Stimulated activated naive CD8-positive, alpha-beta T cell treated with anti-CD3 and anti-CD28 coated beads, Interleukin-15, Interleukin-2, amounts not matched to agents 100 ng/mL and 50 ng/mL, for 24 hours (primary cell): ENCODE results near the gene BANF2.

Source experiments
- H3K27ac Mint-ChIP-seq: one replicate; pipeline ENCODE4 v1.8.0; 2021; ENCODE audit warnings: mild to moderate bottlenecking, mixed read lengths
- H3K27me3 Mint-ChIP-seq: one replicate; pipeline ENCODE4 v1.8.0; 2021; ENCODE audit warnings: mixed read lengths
- H3K36me3 Mint-ChIP-seq: one replicate; pipeline ENCODE4 v1.8.0; 2021; ENCODE audit warnings: low read depth, mixed read lengths
- H3K4me1 Mint-ChIP-seq: one replicate; pipeline ENCODE4 v1.8.0; 2021; ENCODE audit warnings: low read depth, mixed read lengths
- H3K4me3 Mint-ChIP-seq: one replicate; pipeline ENCODE4 v1.8.0; 2021; ENCODE audit warnings: mild to moderate bottlenecking, mixed read lengths
- H3K9me3 Mint-ChIP-seq: one replicate; pipeline ENCODE4 v1.8.0; 2021; ENCODE audit warnings: mixed read lengths

Gene BANF2

DNA sequence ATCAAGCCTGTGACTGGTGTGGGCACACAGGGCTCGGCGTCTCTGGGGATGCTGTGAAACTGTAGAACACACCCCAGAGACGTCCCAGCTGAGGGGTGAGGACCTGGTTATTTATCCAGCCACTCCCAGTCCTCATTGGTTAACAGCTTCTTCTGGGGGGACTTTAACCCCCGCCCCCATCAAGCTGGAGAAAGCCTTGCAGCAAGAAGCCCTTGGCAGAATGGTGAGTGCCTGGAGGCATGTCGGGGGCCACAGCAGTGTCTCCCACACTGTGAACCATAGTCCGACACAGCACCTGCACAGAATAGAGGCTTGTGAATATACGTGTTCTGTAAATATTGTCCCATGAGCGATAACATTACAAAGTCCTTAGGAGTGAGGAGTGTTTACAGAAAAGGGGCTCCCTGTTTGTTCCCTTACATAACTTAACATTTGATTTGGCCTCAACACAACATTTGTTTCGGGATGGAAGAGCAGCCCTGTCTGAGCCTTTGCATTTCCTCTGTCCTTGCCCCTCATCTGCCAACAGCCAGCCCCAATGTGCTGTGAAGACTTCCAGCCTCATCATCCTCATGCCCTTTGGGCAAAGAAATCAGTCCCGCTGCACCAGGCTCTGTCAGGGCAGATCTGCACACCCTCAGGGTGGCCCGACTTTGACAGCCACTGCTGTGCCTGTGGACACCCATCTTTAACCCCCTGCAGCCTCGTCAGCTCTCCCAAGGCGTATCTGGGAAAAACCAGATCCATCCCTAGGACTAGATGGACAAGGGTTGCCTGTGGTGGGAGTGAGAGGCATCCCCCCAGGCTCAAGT, 15.5 kb upstream of the BANF2 start:
- Mint-ChIP-seq H3K27me3 (peaks cover 36% of the 10 kb centered on the region), H3K4me3 (no peak overlapping the region), H3K27ac (no peak overlapping the region), H3K36me3 (peaks cover 6% of the 10 kb centered on the region), H3K9me3 (no peaks in the 10 kb centered on the region), H3K4me1 (peaks cover 17% of the 10 kb centered on the region)

DNA sequence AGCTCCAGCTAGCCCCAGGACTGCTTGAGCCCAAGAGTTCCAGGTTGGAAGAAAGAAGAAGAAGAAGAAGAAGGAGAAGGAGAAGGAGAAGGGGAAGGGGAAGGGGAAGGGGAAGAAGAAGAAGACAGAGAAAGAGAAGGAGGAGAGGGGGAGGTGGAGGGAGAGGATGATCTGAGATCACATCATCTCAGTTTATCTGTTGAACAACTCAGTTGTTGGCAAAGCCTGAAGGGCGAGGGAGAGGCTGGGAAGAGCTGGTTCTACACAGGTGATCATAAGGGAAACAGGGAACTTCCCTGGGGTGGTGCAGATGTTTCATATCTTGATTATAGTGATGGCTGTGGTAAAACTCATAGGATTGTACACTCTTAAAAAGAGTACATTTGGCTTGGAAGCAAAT, 14.6 kb upstream of the BANF2 start:
- Mint-ChIP-seq H3K4me1 (peaks cover 8% of the 10 kb centered on the region), H3K36me3 (no peaks in the 10 kb centered on the region), H3K27me3 (peaks cover 36% of the 10 kb centered on the region), H3K4me3 (no peak overlapping the region), H3K27ac (no peak overlapping the region), H3K9me3 (peaks cover 1% of the 10 kb centered on the region)

DNA sequence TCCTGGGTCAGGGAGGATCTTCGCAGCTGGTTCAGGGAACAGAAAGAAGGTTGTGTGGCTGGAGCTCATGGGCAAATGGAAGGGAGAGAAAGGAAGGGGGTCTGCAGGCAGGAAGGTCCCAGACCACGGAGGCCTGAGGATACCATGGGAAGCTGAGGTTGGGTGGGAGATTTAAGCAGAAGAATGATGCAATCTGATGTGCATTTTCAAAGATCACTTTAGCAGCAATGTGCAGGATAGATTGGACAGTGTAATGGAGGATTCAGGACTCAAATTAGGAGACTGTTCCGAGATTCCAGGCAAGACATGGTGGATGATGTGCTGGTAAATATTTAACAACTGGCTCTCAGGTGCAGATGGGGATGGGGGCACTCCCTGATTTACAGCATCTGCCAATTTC, 12.0 kb upstream of the BANF2 start:
- Mint-ChIP-seq H3K9me3 (peaks cover 5% of the 10 kb centered on the region), H3K4me3 (no peak overlapping the region), H3K36me3 (no peaks in the 10 kb centered on the region), H3K27ac (no peak overlapping the region), H3K27me3 (peaks cover 48% of the 10 kb centered on the region), H3K4me1 (peaks cover 2% of the 10 kb centered on the region)

DNA sequence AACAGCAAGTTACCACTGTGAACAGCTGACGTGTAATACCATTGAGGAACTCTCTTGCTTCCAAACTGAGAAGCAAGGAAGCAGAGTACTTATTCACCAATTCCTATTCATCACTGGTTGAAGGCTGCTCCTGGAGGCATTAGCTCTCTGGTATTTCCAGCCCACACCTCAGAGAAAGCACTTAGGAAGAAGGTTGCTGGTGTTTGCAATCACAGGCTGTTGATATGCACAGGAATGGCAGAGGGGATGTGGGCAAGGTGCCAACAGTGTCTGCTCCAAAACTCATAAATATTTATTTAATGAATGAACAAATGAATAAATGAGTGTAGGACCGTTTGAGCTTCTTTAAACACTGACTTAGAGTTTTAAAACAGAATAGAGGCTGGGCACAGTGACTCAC, 10.8 kb upstream of the BANF2 start:
- Mint-ChIP-seq H3K9me3 (peaks cover 5% of the 10 kb centered on the region), H3K4me1 (no peaks in the 10 kb centered on the region), H3K4me3 (no peak overlapping the region), H3K36me3 (no peaks in the 10 kb centered on the region), H3K27me3 (peaks cover 44% of the 10 kb centered on the region), H3K27ac (no peak overlapping the region)

DNA sequence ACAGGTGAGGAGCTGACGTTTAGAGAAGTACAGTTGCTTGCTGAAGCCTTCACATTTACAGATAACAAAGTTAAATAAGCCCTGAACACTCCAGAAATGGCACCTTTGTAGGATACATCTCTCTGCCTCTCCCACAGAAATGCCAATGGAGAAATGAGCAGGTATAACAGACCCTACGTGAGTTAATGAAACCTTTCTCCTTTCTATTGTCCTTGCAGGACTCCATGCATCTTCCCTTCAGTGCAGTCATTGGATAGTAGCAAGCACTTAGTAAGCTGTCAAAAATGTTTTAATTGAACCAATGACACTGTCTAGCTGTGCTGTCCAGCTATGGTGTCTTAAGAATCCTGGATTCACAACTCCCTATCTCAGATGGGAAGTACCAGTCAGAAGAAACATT, 9.6 kb upstream of the BANF2 start:
- no peak overlapping the region for H3K4me3 Mint-ChIP-seq
- H3K36me3 Mint-ChIP-seq, result no peaks in the 10 kb centered on the region
- H3K27me3 Mint-ChIP-seq, result peaks cover 40% of the 10 kb centered on the region

DNA sequence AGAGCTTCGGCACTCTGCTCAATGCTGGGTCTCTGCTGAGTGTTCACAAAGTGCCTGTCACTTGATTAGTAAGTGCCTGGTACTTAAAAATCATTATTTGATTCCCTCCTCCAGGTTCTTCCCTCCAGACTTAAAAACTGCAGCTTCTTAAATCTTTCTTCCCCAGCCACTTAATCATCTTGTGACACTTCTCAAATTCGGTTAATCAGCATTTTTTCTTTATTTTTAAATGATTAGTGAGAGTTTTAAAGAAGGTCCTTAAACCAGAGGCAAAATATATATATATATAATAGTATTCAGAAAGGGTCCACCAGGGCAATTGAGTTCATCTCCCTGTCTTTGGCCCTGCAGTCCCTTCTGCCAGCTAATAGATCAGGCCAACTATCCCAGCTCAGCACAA, 8.0 kb upstream of the BANF2 start:
- H3K4me3 Mint-ChIP-seq, result no peak overlapping the region
- peaks cover 30% of the 10 kb centered on the region for H3K27me3 Mint-ChIP-seq
- H3K4me1 Mint-ChIP-seq, result no peaks in the 10 kb centered on the region
- no peak overlapping the region for H3K27ac Mint-ChIP-seq
- H3K36me3 Mint-ChIP-seq, result no peaks in the 10 kb centered on the region
- peaks cover 8% of the 10 kb centered on the region for H3K9me3 Mint-ChIP-seq

More for the DNA sequence above, 9.6 kb upstream of the BANF2 start:
- no peaks in the 10 kb centered on the region for H3K4me1 Mint-ChIP-seq
- H3K27ac Mint-ChIP-seq, result no peak overlapping the region
- H3K9me3 Mint-ChIP-seq, result peaks cover 5% of the 10 kb centered on the region

DNA sequence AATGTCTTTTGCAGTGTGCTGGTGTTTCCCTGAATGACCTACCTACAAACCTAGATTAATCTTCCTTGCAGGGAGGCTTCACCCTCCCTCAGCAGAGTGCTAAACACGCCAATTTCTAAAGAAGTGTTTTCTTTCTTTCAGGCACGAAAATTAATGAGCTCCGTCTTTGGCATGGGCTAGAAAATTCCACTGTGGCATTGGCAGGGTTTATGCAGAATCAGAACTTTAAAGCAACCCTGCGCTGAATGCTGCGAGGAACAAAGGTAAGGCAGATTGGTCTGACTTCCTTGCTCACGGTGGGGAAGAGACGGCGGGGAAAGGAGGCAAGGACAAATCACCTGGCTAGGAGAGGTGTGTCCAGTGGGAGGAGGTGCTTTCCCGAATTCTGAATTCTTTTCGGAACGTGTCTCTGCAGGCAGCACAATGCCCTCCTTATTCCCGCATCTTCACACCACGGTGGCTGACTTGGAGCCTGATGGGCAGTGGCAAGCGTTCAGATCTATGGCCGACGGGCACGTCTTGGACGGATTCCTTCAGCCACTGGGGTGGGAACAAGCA, 6.2 kb upstream of the BANF2 start:
- H3K4me3 Mint-ChIP-seq, result no peak overlapping the region
- H3K4me1 Mint-ChIP-seq, result no peaks in the 10 kb centered on the region
- peaks cover 15% of the 10 kb centered on the region for H3K27me3 Mint-ChIP-seq
- H3K27ac Mint-ChIP-seq, result no peak overlapping the region
- H3K9me3 Mint-ChIP-seq, result peaks cover 10% of the 10 kb centered on the region
- no peaks in the 10 kb centered on the region for H3K36me3 Mint-ChIP-seq

DNA sequence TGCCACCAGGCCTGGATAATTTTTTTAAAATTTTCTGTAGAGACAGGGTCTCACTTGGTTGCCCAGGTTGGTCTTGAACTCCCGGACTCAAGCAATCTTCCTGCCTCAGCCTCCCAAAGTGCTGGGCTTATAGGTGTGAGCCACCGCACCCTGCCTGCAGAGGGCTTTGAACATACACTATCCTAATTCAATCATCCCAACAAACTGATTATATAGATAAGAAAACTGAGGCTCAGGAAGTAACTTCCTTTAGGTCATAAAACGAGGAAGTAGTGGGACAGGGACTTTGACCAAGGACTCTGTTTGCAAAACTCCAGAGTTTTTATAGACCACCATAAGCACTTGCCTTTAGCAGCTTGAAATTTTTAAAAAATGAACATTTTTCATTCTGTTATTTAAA, 5.0 kb upstream of the BANF2 start:
- no peak overlapping the region for H3K4me3 Mint-ChIP-seq

DNA sequence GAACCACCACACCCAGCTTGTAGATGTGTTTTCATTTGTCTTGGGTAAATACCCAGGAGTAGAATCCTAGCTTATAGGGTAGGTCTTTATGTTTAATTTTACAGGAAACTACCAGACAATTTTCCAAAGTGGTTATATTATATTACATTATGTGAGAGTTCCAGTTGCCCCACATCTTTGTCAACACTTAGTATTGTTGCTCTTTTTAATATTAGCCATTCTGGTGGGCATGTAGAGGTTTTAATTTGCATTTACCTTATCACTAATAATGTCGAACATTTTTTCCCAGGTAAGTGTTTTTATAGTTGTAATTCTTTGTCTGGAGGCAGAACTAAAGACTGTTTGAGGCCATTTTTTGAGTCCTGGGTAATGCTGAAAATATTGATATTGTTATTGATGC, 3.5 kb upstream of the BANF2 start:
- Mint-ChIP-seq H3K36me3 (no peaks in the 10 kb centered on the region), H3K4me1 (no peaks in the 10 kb centered on the region), H3K27ac (no peak overlapping the region), H3K4me3 (no peak overlapping the region), H3K27me3 (peaks cover 5% of the 10 kb centered on the region), H3K9me3 (peaks cover 4% of the 10 kb centered on the region)

More for the DNA sequence above, 5.0 kb upstream of the BANF2 start:
- H3K27me3 Mint-ChIP-seq, result peaks cover 12% of the 10 kb centered on the region
- no peaks in the 10 kb centered on the region for H3K36me3 Mint-ChIP-seq
- H3K9me3 Mint-ChIP-seq, result peaks cover 10% of the 10 kb centered on the region
- no peaks in the 10 kb centered on the region for H3K4me1 Mint-ChIP-seq
- H3K27ac Mint-ChIP-seq, result no peak overlapping the region

DNA sequence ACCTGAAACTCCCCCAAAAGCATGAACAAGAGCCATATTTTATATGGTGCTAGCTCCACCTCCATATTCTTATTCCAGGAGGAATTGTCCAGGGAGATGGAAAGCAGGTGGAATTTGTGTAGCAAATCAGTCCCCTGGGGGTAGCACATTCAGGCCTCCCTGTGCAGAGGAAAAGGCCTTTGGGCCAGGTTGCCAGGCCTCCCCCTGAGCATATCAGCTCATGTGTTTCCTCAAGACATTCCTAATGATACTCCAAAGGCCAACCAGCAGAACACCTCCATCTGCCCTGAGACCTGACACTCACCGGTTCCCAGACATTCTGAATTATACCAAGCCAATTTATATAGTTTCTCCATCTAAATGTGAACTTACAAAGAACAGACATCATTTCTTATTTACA, 2.6 kb upstream of the BANF2 start:
- Mint-ChIP-seq H3K9me3 (peaks cover 4% of the 10 kb centered on the region), H3K4me1 (no peaks in the 10 kb centered on the region), H3K4me3 (no peak overlapping the region), H3K27ac (no peak overlapping the region), H3K27me3 (no peaks in the 10 kb centered on the region), H3K36me3 (no peaks in the 10 kb centered on the region)

DNA sequence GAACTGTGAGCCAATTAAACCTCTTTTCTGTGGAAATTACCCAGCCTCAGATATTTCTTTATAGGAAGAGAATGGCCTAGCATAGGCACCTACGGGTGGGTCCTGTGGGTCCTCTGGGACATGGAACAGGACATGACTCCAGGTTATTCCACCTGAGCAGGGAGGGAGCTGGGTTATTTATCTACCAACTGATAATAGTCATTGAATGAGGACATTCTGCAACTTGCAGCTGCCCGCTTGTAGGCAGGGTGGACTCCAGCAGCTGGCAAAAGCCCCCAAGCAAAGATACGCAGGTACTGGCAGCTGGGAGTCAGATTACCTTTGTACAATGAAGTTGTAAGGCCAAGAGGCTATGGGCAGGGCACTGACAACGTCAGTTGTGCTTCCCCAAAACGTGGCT, 1.4 kb upstream of the BANF2 start:
- peaks cover 4% of the 10 kb centered on the region for H3K9me3 Mint-ChIP-seq
- no peak overlapping the region for H3K4me3 Mint-ChIP-seq
- no peaks in the 10 kb centered on the region for H3K36me3 Mint-ChIP-seq
- H3K4me1 Mint-ChIP-seq, result no peaks in the 10 kb centered on the region
- no peaks in the 10 kb centered on the region for H3K27me3 Mint-ChIP-seq
- no peak overlapping the region for H3K27ac Mint-ChIP-seq

DNA sequence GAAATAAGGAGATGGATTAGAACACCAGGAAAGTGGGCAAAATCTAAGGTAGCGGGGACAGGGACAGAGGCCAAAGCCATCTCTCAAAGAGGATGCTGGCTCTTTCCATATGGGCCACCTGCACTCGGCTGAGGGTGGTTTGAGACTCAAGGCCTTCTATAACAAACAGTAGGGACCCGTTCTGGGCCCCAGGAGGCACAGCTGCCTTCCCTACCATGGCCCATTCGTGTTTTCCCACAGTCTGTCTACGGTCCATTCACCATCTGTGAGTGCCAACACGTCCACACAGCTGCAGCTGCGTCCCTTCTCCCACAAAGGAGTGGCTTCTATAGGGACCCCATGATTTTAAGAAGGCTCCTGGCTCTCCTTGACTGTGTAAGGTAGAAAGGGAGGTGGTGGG, 871 bp downstream of the BANF2 start:
- H3K9me3 Mint-ChIP-seq, result peaks cover 4% of the 10 kb centered on the region
- no peak overlapping the region for H3K4me3 Mint-ChIP-seq
- H3K27me3 Mint-ChIP-seq, result no peaks in the 10 kb centered on the region
- H3K27ac Mint-ChIP-seq, result no peak overlapping the region
- no peaks in the 10 kb centered on the region for H3K36me3 Mint-ChIP-seq
- no peaks in the 10 kb centered on the region for H3K4me1 Mint-ChIP-seq

DNA sequence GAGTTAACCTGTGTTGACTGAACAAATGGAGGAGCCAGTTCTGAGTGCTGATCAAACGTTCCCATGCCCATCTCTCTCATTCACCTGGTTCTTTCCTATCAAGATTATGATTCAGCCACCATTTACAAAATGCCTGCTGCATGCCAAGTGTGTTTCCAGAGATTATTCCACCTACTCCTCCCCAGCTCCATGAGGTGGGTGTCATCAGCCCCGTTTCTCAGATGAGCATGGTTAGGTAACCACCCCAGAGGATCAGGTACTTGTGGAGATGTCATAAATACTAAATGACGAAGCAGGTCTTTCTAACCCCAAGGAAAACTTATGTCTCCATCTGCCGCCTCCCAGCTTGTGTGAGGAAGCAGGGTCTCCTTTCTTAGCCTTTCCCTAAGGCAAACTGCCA, 2.1 kb downstream of the BANF2 start:
- no peak overlapping the region for H3K4me3 Mint-ChIP-seq
- no peaks in the 10 kb centered on the region for H3K36me3 Mint-ChIP-seq
- H3K9me3 Mint-ChIP-seq, result peaks cover under 1% of the 10 kb centered on the region
- H3K27me3 Mint-ChIP-seq, result no peaks in the 10 kb centered on the region
- H3K4me1 Mint-ChIP-seq, result no peaks in the 10 kb centered on the region
- H3K27ac Mint-ChIP-seq, result no peak overlapping the region

DNA sequence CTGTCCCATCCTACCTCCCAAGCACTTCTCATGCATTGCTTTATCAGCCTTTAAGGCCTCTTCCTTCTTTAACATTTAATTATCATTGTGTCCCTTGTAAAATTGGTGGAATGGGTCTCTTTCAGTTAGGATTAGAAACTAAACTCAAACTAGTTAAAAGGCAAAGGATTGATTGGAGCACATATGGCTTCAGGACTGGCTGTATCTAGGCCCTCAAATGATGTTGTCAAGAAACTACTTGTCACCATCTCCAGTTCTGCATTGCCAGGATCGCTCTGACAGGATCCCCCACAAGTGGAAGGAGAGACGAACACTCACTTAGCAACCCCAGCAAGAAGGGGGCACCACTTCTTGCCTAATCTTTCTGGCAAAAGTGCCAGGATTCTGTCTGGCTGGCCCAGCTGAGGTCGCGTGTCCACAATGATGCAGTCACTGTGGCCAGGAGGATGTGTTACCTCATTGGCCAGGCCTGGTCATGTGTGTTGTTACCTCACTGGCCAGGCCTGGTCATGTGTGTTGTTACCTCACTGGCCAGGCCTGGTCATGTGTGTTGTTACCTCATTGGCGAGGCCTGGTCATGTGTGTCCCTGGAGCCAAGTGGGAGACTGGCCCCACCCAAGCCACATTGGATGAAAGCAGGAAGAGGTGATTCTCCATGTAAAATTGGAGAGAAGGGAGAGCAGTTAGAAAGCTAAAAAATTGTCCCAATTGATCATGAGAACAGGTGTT, 5.0 kb downstream of the BANF2 start:
- Mint-ChIP-seq H3K27ac (no peak overlapping the region), H3K27me3 (no peaks in the 10 kb centered on the region), H3K4me1 (no peaks in the 10 kb centered on the region), H3K9me3 (no peaks in the 10 kb centered on the region), H3K4me3 (no peak overlapping the region), H3K36me3 (no peaks in the 10 kb centered on the region)

DNA sequence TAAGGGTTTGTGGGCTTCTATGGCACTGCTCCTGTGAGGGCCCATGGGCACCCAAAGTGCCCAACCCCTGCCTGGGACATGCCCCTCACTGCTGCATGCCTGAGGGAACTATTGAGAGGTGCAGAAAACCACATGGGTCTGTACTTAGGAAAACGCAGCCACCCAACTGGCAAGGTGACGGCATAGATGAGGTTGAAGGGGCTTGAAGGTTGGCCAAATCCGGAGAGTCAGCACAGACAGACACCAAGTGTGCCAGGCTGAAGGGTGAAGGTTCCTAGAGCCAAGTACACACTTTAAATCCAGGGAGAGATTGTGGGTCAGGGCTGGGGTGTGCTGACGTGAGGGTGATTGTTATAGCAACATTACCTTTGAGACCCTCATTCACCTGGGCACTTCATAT, 6.2 kb downstream of the BANF2 start:
- Mint-ChIP-seq H3K9me3 (no peaks in the 10 kb centered on the region), H3K27ac (no peak overlapping the region), H3K27me3 (no peaks in the 10 kb centered on the region), H3K4me3 (no peak overlapping the region), H3K36me3 (no peaks in the 10 kb centered on the region), H3K4me1 (no peaks in the 10 kb centered on the region)
